IMR-90 (cell line): Measurements from ENCODE around the gene ICAM4. TPM values are rescaled to one million over a fixed set of nuclear protein-coding genes. Genes with fewer than 3 reads are reported as not detected.

Experiments
- ATAC-seq: fragments of 200-7000 bp; cut with Tn5 transposase; 2 replicates; pipeline ENCODE4 v1.9.1; 2020; ENCODE audit warnings: low read depth, mild to moderate bottlenecking, moderate library complexity
- BruUV-seq: library from RNA; stranded (reverse); fragments of 400-500 nt; replicated peaks from 2 replicates; lab custom pipeline; 2021; lab: Mats Ljungman, UMichigan
- CTCF ChIA-PET: fragments of 300-600 bp; formaldehyde crosslinking; extraction: SDS; loops from one replicate; lab custom pipeline; 2021; ENCODE audit warnings: antibody characterized with exemption; lab: Yijun Ruan, JAX
- POLR2A ChIA-PET: fragments of 300-600 bp; sonication (Branson Sonifier 250); formaldehyde crosslinking; loops from one replicate; lab custom pipeline; 2022; ENCODE audit warnings: antibody characterized with exemption; ENCODE audit not compliant: unreplicated experiment; lab: Charles Lee
- DNase-seq: peaks from one replicate; pipeline ENCODE4 v3.0.0; 2013
- H2AFZ ChIP-seq: replicated peaks from 2 replicates; pipeline ENCODE3; 2013; ENCODE audit warnings: low read length, mild to moderate bottlenecking; ENCODE audit not compliant: poor library complexity
- H2AK5ac ChIP-seq: 2 replicates; pipeline ENCODE4 v1.6.1; 2013; ENCODE audit warnings: low read depth, low read length, inconsistent platforms
- H2AK9ac ChIP-seq: replicated peaks from 2 replicates; pipeline ENCODE3; 2013; ENCODE audit warnings: mild to moderate bottlenecking, low read depth, low read length, moderate library complexity; ENCODE audit not compliant: poor library complexity
- H2BK120ac ChIP-seq: 2 replicates; pipeline ENCODE4 v1.6.1; 2013; ENCODE audit warnings: low read depth, low read length, inconsistent platforms
- H2BK15ac ChIP-seq: 3 replicates; pipeline ENCODE4 v1.6.1; 2013; ENCODE audit warnings: low read depth, low read length, inconsistent platforms
- H2BK20ac ChIP-seq: 2 replicates; pipeline ENCODE4 v1.6.1; 2013; ENCODE audit warnings: low read depth, mild to moderate bottlenecking, inconsistent platforms, low read length, moderate library complexity
- H2BK5ac ChIP-seq: 2 replicates; pipeline ENCODE4 v1.6.1; 2013; ENCODE audit warnings: mild to moderate bottlenecking, low read depth, low read length, inconsistent platforms; ENCODE audit not compliant: poor library complexity, severe bottlenecking
- H3K14ac ChIP-seq: replicated peaks from 2 replicates; pipeline ENCODE4 v1.6.1; 2013; ENCODE audit warnings: low read depth, low read length, inconsistent platforms
- H3K18ac ChIP-seq: 2 replicates; pipeline ENCODE4 v1.6.1; 2013; ENCODE audit warnings: low read depth, low read length, control low read depth
- H3K23ac ChIP-seq: 2 replicates; pipeline ENCODE4 v1.6.1; 2013; ENCODE audit warnings: low read depth, low read length, inconsistent platforms
- H3K27ac ChIP-seq: 2 replicates; pipeline ENCODE4 v1.5.1; 2013; ENCODE audit warnings: mild to moderate bottlenecking, control low read depth, low read length; ENCODE audit not compliant: insufficient read depth
- H3K27me3 ChIP-seq: 2 replicates; pipeline ENCODE4 v1.6.1; 2013; ENCODE audit warnings: low read length; ENCODE audit not compliant: control insufficient read depth, insufficient read depth
- H3K36me3 ChIP-seq: 2 replicates; pipeline ENCODE4 v1.6.1; 2013; ENCODE audit warnings: low read length, mixed read lengths; ENCODE audit not compliant: control insufficient read depth, insufficient read depth
- H3K4ac ChIP-seq: 2 replicates; pipeline ENCODE4 v1.6.1; 2013; ENCODE audit warnings: low read depth, low read length, inconsistent platforms
- H3K4me1 ChIP-seq: 2 replicates; pipeline ENCODE4 v1.6.1; 2013; ENCODE audit warnings: low read length, mixed read lengths; ENCODE audit not compliant: control insufficient read depth, insufficient read depth
- H3K4me2 ChIP-seq: 2 replicates; pipeline ENCODE4 v1.6.1; 2013; ENCODE audit warnings: low read depth, mild to moderate bottlenecking, control low read depth, low read length, moderate library complexity
- H3K4me3 ChIP-seq: 2 replicates; pipeline ENCODE4 v1.5.1; 2013; ENCODE audit warnings: low read depth, mild to moderate bottlenecking, control low read depth, low read length, moderate library complexity; ENCODE audit not compliant: insufficient read depth
- H3K56ac ChIP-seq: 2 replicates; pipeline ENCODE4 v1.6.1; 2013; ENCODE audit warnings: low read length, inconsistent platforms; ENCODE audit not compliant: insufficient read depth; ENCODE audit errors: extremely low read depth
- H3K79me1 ChIP-seq, 2 experiments: 2 replicates each; pipeline ENCODE4 v1.6.1; 2013; ENCODE audit warnings: low read length in 2 of 2, inconsistent platforms in 1 of 2, low read depth in 1 of 2
- H3K9ac ChIP-seq: 2 replicates; pipeline ENCODE4 v1.6.1; 2013; ENCODE audit warnings: low read depth, low read length, control low read depth
- H3K9me1 ChIP-seq: 2 replicates; pipeline ENCODE4 v1.6.1; 2013; ENCODE audit warnings: low read length, inconsistent platforms; ENCODE audit not compliant: insufficient read depth
- H3K9me3 ChIP-seq: 2 replicates; pipeline ENCODE4 v1.6.1; 2013; ENCODE audit warnings: low read length; ENCODE audit not compliant: control insufficient read depth, insufficient read depth
- H4K20me1 ChIP-seq: 2 replicates; pipeline ENCODE4 v1.6.1; 2013; ENCODE audit warnings: low read length, inconsistent platforms; ENCODE audit not compliant: insufficient read depth
- H4K5ac ChIP-seq: 2 replicates; pipeline ENCODE4 v1.6.1; 2013; ENCODE audit warnings: mild to moderate bottlenecking, low read depth, low read length, control low read depth
- H4K8ac ChIP-seq, 2 experiments: 2 replicates each; pipeline ENCODE4 v1.6.1; 2013; ENCODE audit warnings: low read depth in 2 of 2, low read length in 2 of 2, control low read depth in 1 of 2, inconsistent platforms in 1 of 2
- H4K91ac ChIP-seq: 2 replicates; pipeline ENCODE4 v1.6.1; 2013; ENCODE audit warnings: low read depth, low read length, inconsistent platforms; ENCODE audit not compliant: insufficient read depth
- MAZ ChIP-seq: IDR thresholded peaks from 2 replicates; pipeline ENCODE4 v1.6.1; 2012; ENCODE audit warnings: low read depth, mild to moderate bottlenecking, low read length, improper control_type of control experiment, moderate library complexity, borderline replicate concordance
- RAD21 ChIP-seq: IDR thresholded peaks from 2 replicates; pipeline ENCODE4 v1.6.1; 2012; ENCODE audit warnings: low read length, improper control_type of control experiment
- SMC3 ChIP-seq: fragments of 150-350 bp; IDR thresholded peaks from 2 replicates; pipeline ENCODE4 v1.6.1; 2016; ENCODE audit warnings: low read depth, mild to moderate bottlenecking, antibody characterized with exemption, low read length, moderate library complexity
- WGBS, 2 experiments: methylation state at CpG; one replicate each; pipeline versions ENCODE4 v1.1.5 to v1.1.7; 2013; ENCODE audit warnings: missing lambda C conversion rate in 2 of 2; ENCODE audit not compliant: insufficient read length in 1 of 2; ENCODE audit errors: extremely low coverage in 2 of 2; 5-methylcytosine and 5-hydroxymethylcytosine counted together
- dilution Hi-C: fragments of 300-500 bp; cut with HindIII; formaldehyde crosslinking; loops from one replicate; pipeline ENCODE4 v1.14.3; 2018; ENCODE audit warnings: low sequenced_read_pairs; ENCODE audit not compliant: unreplicated experiment
- in situ Hi-C: fragments of 300-500 bp; cut with MboI; formaldehyde crosslinking; loops from 3 replicates; pipeline ENCODE4 v1.14.3; 2019; ENCODE audit warnings: low sequenced_read_pairs, inconsistent platforms, mixed read lengths
- intact Hi-C: fragments of 100-400 bp; cut with micrococcal nuclease; formaldehyde crosslinking; loops from 2 replicates; pipeline ENCODE4 v1.10.0; 2022
- polyA plus RNA-seq, 3 experiments: library from polyadenylated mRNA; depleted of rRNA; stranded (reverse); fragments of >200 nt; gene quantifications; 2 replicates each; pipeline ENCODE4 v1.2.3, GENCODE V29; 2012; ENCODE audit warnings: low replicate concordance in 1 of 3
- total RNA-seq: library from RNA; depleted of rRNA; stranded (reverse); fragments of >200 nt; gene quantifications from 2 replicates; pipeline ENCODE4 v1.2.3, GENCODE V29; 2012

The ICAM4 gene
- total and polyA plus RNA-seq, 2 of the 4 experiments (the other 2 are of a cell fraction) = 2.3 to 4.0 TPM

DNA sequence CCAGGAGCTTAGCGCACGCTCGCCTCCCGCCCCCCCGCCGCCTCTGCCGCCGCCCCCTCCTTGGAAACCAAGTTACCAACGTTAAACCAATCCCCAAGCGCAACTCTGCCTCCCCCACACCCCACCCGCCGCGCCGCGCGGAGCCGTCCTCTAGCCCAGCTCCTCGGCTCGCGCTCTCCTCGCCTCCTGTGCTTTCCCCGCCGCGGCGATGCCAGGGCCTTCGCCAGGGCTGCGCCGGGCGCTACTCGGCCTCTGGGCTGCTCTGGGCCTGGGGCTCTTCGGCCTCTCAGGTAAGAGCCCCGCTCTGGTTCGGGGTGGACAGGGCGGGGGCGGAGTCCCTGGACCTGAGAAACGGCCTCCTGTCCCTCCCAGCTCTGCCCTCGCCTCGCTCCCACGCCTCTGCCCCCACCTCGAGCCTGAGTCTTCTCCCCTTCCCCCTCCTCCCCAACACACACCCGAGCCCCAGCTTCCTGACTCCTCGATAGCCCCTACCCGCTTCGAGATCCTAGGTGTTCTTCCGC lies 3.1 kb downstream of the ICAM4 start, which contains the start of gene ICAM5:
Gene ICAM5, plus strand, starts transcription at position 117 of the 521 bp plus-strand sequence. Its CDS starts 92 bp downstream, at position 209.
- Histone ChIP-seq H3K4me3 (peak within 1 kb of the TSS; percentile 77), H4K20me1 (0 out of 2 replicates have a peak, but pooled peaks cover 2% of the 10 kb centered on the region), H4K91ac (peak within 1 kb of the TSS; percentile 41; the same call in 1 of the 2 replicates), H3K9me3 (no peaks in the 10 kb centered on the region), H2BK5ac (peak within 1 kb of the TSS; percentile 58), H2BK20ac (0 out of 2 replicates have a peak within 1 kb of the TSS, but pooled peaks have one; percentile 46), H3K36me3 (peaks cover 16% of the 10 kb centered on the region; the same call in 1 of the 2 replicates), H3K14ac (peak within 1 kb of the TSS; percentile 77), H3K23ac (peak within 1 kb of the TSS; percentile 64; the same call in 1 of the 2 replicates), H3K56ac (no peak within 1 kb of the TSS), H2AK5ac (peak within 1 kb of the TSS; percentile 86; the same call in 1 of the 2 replicates), H3K9me1 (peaks cover 12% of the 10 kb centered on the region), H3K79me1 (peaks cover 0 to 4% of the 10 kb centered on the region in 2 experiments; a peak in 1 of 4 replicates), H2BK15ac (peak within 1 kb of the TSS; percentile 73; the same call in 1 of the 3 replicates), H3K4me2 (peak within 1 kb of the TSS; percentile 96), H4K8ac (peak within 1 kb of the TSS; percentile 59 to 82), H3K9ac (peak within 1 kb of the TSS; percentile 45), H4K5ac (peak within 1 kb of the TSS; percentile 32; the same call in 1 of the 2 replicates), H3K4ac (peak within 1 kb of the TSS; percentile 72), H3K18ac (peak within 1 kb of the TSS; percentile 47), H2AK9ac (peak within 1 kb of the TSS; percentile 88), H3K27ac (peak within 1 kb of the TSS; percentile 47), H3K27me3 (no peaks in the 10 kb centered on the region; the same call in 1 of the 2 replicates), H2AFZ (peak within 1 kb of the TSS; percentile 92), H3K4me1 (peaks cover 24% of the 10 kb centered on the region), H2BK120ac (peak within 1 kb of the TSS; percentile 26)
- no peak for TF ChIP-seq SMC3
- peak; percentile 37; the same call in 1 of the 2 replicates for TF ChIP-seq MAZ
- no peak for TF ChIP-seq RAD21
- peak; percentile 42 for DNase-seq
- POLR2A ChIA-PET = interaction anchor here (0.7 to 1.0 kb wide), 2 partner anchors 16 to 17 kb away, joined by 3 read pairs; no protein-coding TSS in a partner anchor
- dilution Hi-C loops = no loop called here
- 4% methylated on average over 14 of the region's 45 CpGs; no CpG with 5 or more reads in 1 of the 2 experiments for WGBS, 2 experiments
- in situ Hi-C loops = no loop called here
- CTCF ChIA-PET = interaction anchor here (0.8 kb wide), 1 partner anchor 99 kb away, joined by 3 read pairs; no protein-coding TSS in a partner anchor
- no TSS peak for BruUV-seq
- peak; percentile 10 for ATAC-seq
- intact Hi-C loops = no loop called here
